GM18508 (cell line): ENCODE data around the gene PRCP.

Experiments
- ATAC-seq: cut with Tn5 transposase; IDR thresholded peaks from one replicate; pipeline ENCODE4 v1.9.1; 2021; ENCODE audit warnings: moderate number of reproducible peaks; ENCODE audit not compliant: insufficient read depth, unreplicated experiment

Gene PRCP

GRCh38 chr11:82792822-82793569 lies 107.2 kb downstream of the PRCP start:
- ATAC-seq, result no peak

- ATAC-seq, result no peak
Measured at GRCh38 chr11:82792319-82792718, 107.9 kb downstream of the PRCP start.

- no peak for ATAC-seq
Measured at GRCh38 chr11:82791779-82792178, 108.5 kb downstream of the PRCP start.

- no peak for ATAC-seq
Measured at GRCh38 chr11:82790723-82791484, 109.3 kb downstream of the PRCP start.

GRCh38 chr11:82787981-82788380 lies 112.2 kb downstream of the PRCP start:
- no peak for ATAC-seq

- ATAC-seq, result no peak
Measured at GRCh38 chr11:82786836-82787235, 113.4 kb downstream of the PRCP start.

GRCh38 chr11:82786001-82786400 lies 114.2 kb downstream of the PRCP start:
- ATAC-seq, result no peak

GRCh38 chr11:82782825-82783374 lies 117.3 kb downstream of the PRCP start:
- ATAC-seq, result no peak

- no peak for ATAC-seq
Measured at GRCh38 chr11:82778776-82779175, 121.5 kb downstream of the PRCP start.

GRCh38 chr11:82776377-82776776 lies 123.9 kb downstream of the PRCP start:
- no peak for ATAC-seq

- peak; percentile 98 for ATAC-seq
Measured at GRCh38 chr11:82775736-82776346, 124.4 kb downstream of the PRCP start.

GRCh38 chr11:82775218-82775617 lies 125.0 kb downstream of the PRCP start:
- no peak for ATAC-seq
